H1 (cell line): ENCODE measurements around the gene SYP. TPM values are rescaled to one million over a fixed set of nuclear protein-coding genes. Genes with fewer than 3 reads are reported as not detected.

Experiments
- ATF2 ChIP-seq: IDR thresholded peaks from 2 replicates; pipeline ENCODE4 v1.6.1; 2012; ENCODE audit warnings: low read length, inconsistent platforms
- CHD1 ChIP-seq: IDR thresholded peaks from 2 replicates; pipeline ENCODE4 v1.6.1; 2012; ENCODE audit warnings: low read depth, low read length, improper control_type of control experiment
- CTCF ChIP-seq, 3 experiments: IDR thresholded peaks; 1 replicate in 2 of 3; 2 replicates in 1 of 3; pipeline versions ENCODE4 v1.5.1 to v1.6.1; 2011; ENCODE audit warnings: low read length in 3 of 3, mild to moderate bottlenecking in 3 of 3, inconsistent platforms in 2 of 3, low read depth in 1 of 3, moderate library complexity in 1 of 3; ENCODE audit not compliant: insufficient read depth in 1 of 3; ENCODE audit errors: control extremely low read depth in 1 of 3
- EZH2 ChIP-seq: fragments of 200-600 bp; sonication (generic); IDR thresholded peaks from 2 replicates; pipeline ENCODE4 v1.7.1; 2012; ENCODE audit warnings: low read depth, mild to moderate bottlenecking, moderate library complexity, low read length, inconsistent platforms; ENCODE audit not compliant: severe bottlenecking
- FOSL1 ChIP-seq: IDR thresholded peaks from 2 replicates; pipeline ENCODE4 v1.6.1; 2011; ENCODE audit warnings: mild to moderate bottlenecking, low read depth, low read length, moderate library complexity; ENCODE audit not compliant: insufficient read depth
- KDM1A ChIP-seq: fragments of 200-600, 300-600 bp; sonication (generic); IDR thresholded peaks from 2 replicates; pipeline ENCODE4 v1.7.1; 2016; ENCODE audit warnings: mild to moderate bottlenecking, low read length, borderline replicate concordance
- POLR2AphosphoS5 ChIP-seq: IDR thresholded peaks from 2 replicates; pipeline ENCODE4 v1.6.1; 2011; ENCODE audit warnings: low read depth, low read length
- SIRT6 ChIP-seq: IDR thresholded peaks from one replicate; pipeline ENCODE4 v1.7.1; 2012; ENCODE audit warnings: low read length, inconsistent platforms
- SP1 ChIP-seq: IDR thresholded peaks from 2 replicates; pipeline ENCODE4 v1.6.1; 2011; ENCODE audit warnings: low read depth, low read length
- TAF1 ChIP-seq: IDR thresholded peaks from 2 replicates; pipeline ENCODE4 v1.6.1; 2011; ENCODE audit warnings: mild to moderate bottlenecking, low read depth, low read length
- TAF7 ChIP-seq: optimal IDR thresholded peaks from 2 replicates; pipeline ENCODE3; 2011; ENCODE audit warnings: low read depth, mild to moderate bottlenecking, inconsistent platforms, low read length, moderate library complexity, borderline replicate concordance
- TCF12 ChIP-seq: IDR thresholded peaks from 2 replicates; pipeline ENCODE4 v1.6.1; 2011; ENCODE audit warnings: low read depth, mild to moderate bottlenecking, low read length
- polyA plus RNA-seq, 7 experiments: library from polyadenylated mRNA; depleted of rRNA in 3 of 7; stranded (reverse) in 5 of 7; unstranded in 2 of 7; fragments of >200 nt in 5 of 7; fragments of 200-250 nt in 2 of 7; gene quantifications; 1 replicate in 5 of 7; 2 replicates in 1 of 7; 4 replicates in 1 of 7; pipeline versions ENCODE4 v1.2.1 to v1.2.3, GENCODE V29; 2011 to 2013; ENCODE audit warnings: missing spikeins in 2 of 7, mixed read lengths in 2 of 7
- total RNA-seq: library from RNA; stranded (reverse); fragmentation: NEBNext Ultra II Directional; extraction: Animal tissue kit (Norgen Biotek cat#: 25700); gene quantifications from 2 replicates; pipeline ENCODE4 v1.2.1, GENCODE V29; 2021

The SYP gene
- total and polyA plus RNA-seq, 2 of the 8 experiments (the other 6 are each of a cell fraction or from before 2014, with no cell fraction given): 4.3 to 10.8 TPM

- peak in 2 of 3 experiments; percentile 15 to 32; a peak in 1 of 4 replicates for TF ChIP-seq CTCF (IDR thresholded peaks at IDR 0.05; ENCODE audit: control extremely low read depth in 1 of 3, insufficient read depth in 1 of 3, low read depth in 1 of 3, low read length in 3 of 3)
- no peak for TF ChIP-seq TAF7
- no peak for TF ChIP-seq ATF2
- no peak for TF ChIP-seq FOSL1
- TF ChIP-seq SIRT6: no peak
- TF ChIP-seq POLR2AphosphoS5: no peak
- no peak for TF ChIP-seq EZH2
- TF ChIP-seq TCF12: no peak
- no peak for TF ChIP-seq SP1
- TF ChIP-seq TAF1: 0 out of 2 replicates have a peak, but pooled peaks have one; percentile 9
- no peak for TF ChIP-seq CHD1
- TF ChIP-seq KDM1A: no peak
- TF ChIP-seq, all 59 proteins: peak for 4
Measured at GRCh38 chrX:49230500-49231232, 30.7 kb upstream of the SYP start (continued).
